Measurements from ENCODE around the gene DOK7.
A peak's percentile ranks its signal among the peaks of the same experiment; 100 is the strongest.

Gene DOK7

GRCh38 chr4:3530663-3531254 is 67.7 kb downstream of the DOK7 start:
- Histone ChIP-seq H3K27ac (ENCODE audit: low read length) (no peak overlapping the region), H3K4me1 (ENCODE audit: low read length) (0 out of 2 replicates have a peak, but pooled peaks cover 4% of the 10 kb centered on the region), H3K9ac (ENCODE audit: low read length) (peak overlapping the region; percentile 72; the same call in 1 of the 2 replicates), H3K4me2 (ENCODE audit: low read depth, low read length) (peak overlapping the region; percentile 98), H3K9me2 (replicated peaks; ENCODE audit: insufficient read depth, low read length) (no peaks in the 10 kb centered on the region), H3K4me3 (ENCODE audit: low read length) (peak overlapping the region; percentile 85), H3K27me3 (replicated peaks; ENCODE audit: insufficient read depth, low read length) (peaks cover 11% of the 10 kb centered on the region), H4K20me1 (ENCODE audit: insufficient read depth, low read length) (no peaks in the 10 kb centered on the region), H3K79me2 (ENCODE audit: low read length) (peaks cover 62% of the 10 kb centered on the region), H3K36me3 (replicated peaks; ENCODE audit: insufficient read depth, low read length) (no peaks in the 10 kb centered on the region), H3F3A (ENCODE audit: insufficient read depth, low read length) (no peaks in the 10 kb centered on the region), H2AFZ (ENCODE audit: low read length) (no peak overlapping the region), H3K9me3 (replicated peaks; ENCODE audit: insufficient read depth, low read length) (no peaks in the 10 kb centered on the region)
- TF ChIP-seq CTCF (IDR thresholded peaks at IDR 0.05; ENCODE audit: low read length) (no peak), EZH2 (optimal IDR thresholded peaks at IDR 0.05; ENCODE audit: low read depth, low read length) (no peak), EZH2phosphoT487 (IDR thresholded peaks at IDR 0.05; ENCODE audit: low read length) (no peak)
- no peak for DNase-seq

GRCh38 chr4:3531318-3531878 is 68.3 kb downstream of the DOK7 start:
- Histone ChIP-seq H3K9me3 (replicated peaks; ENCODE audit: insufficient read depth, low read length) (no peaks in the 10 kb centered on the region), H3K36me3 (replicated peaks; ENCODE audit: insufficient read depth, low read length) (no peaks in the 10 kb centered on the region), H3K4me1 (ENCODE audit: low read length) (0 out of 2 replicates have a peak, but pooled peaks cover 4% of the 10 kb centered on the region), H3K9ac (ENCODE audit: low read length) (peak overlapping the region; percentile 72; the same call in 1 of the 2 replicates), H4K20me1 (ENCODE audit: insufficient read depth, low read length) (no peaks in the 10 kb centered on the region), H3K79me2 (ENCODE audit: low read length) (peaks cover 56% of the 10 kb centered on the region), H3K4me3 (ENCODE audit: low read length) (peak overlapping the region; percentile 85), H3K9me2 (replicated peaks; ENCODE audit: insufficient read depth, low read length) (no peaks in the 10 kb centered on the region), H3F3A (ENCODE audit: insufficient read depth, low read length) (no peaks in the 10 kb centered on the region), H3K27ac (ENCODE audit: low read length) (no peak overlapping the region), H3K4me2 (ENCODE audit: low read depth, low read length) (peak overlapping the region; percentile 98), H2AFZ (ENCODE audit: low read length) (peak overlapping the region; percentile 54; the same call in 1 of the 2 replicates), H3K27me3 (replicated peaks; ENCODE audit: insufficient read depth, low read length) (peaks cover 11% of the 10 kb centered on the region)
- TF ChIP-seq EZH2 (optimal IDR thresholded peaks at IDR 0.05; ENCODE audit: low read depth, low read length) (no peak), EZH2phosphoT487 (IDR thresholded peaks at IDR 0.05; ENCODE audit: low read length) (no peak), CTCF (IDR thresholded peaks at IDR 0.05; ENCODE audit: low read length) (no peak)
- no peak for DNase-seq

GRCh38 chr4:3531879-3532750 is 69.0 kb downstream of the DOK7 start, which contains the start of gene LRPAP1:
Gene LRPAP1 (minus strand): TSS chr4:3532422. CDS start chr4:3532412, 10 bp downstream.
- H3K4me1 ChIP-seq (ENCODE audit: low read length), result 0 out of 2 replicates have a peak, but pooled peaks cover 4% of the 10 kb centered on the region
- peak within 1 kb of the TSS; percentile 85 for H3K4me3 ChIP-seq (ENCODE audit: low read length)
- TF ChIP-seq EZH2phosphoT487 (IDR thresholded peaks at IDR 0.05; ENCODE audit: low read length), result no peak
- TF ChIP-seq CTCF (IDR thresholded peaks at IDR 0.05; ENCODE audit: low read length), result no peak
- no peak for TF ChIP-seq EZH2 (optimal IDR thresholded peaks at IDR 0.05; ENCODE audit: low read depth, low read length)
- H3K36me3 ChIP-seq (replicated peaks; ENCODE audit: insufficient read depth, low read length), result no peaks in the 10 kb centered on the region
- peak; percentile 91 for DNase-seq
- peaks cover 49% of the 10 kb centered on the region for H3K79me2 ChIP-seq (ENCODE audit: low read length)
- H3K27me3 ChIP-seq (replicated peaks; ENCODE audit: insufficient read depth, low read length), result peaks cover 11% of the 10 kb centered on the region
- no peaks in the 10 kb centered on the region for H3K9me2 ChIP-seq (replicated peaks; ENCODE audit: insufficient read depth, low read length)
- H3K9me3 ChIP-seq (replicated peaks; ENCODE audit: insufficient read depth, low read length), result no peaks in the 10 kb centered on the region
- H3K9ac ChIP-seq (ENCODE audit: low read length), result peak within 1 kb of the TSS; percentile 72
- no peaks in the 10 kb centered on the region for H3F3A ChIP-seq (ENCODE audit: insufficient read depth, low read length)
- H2AFZ ChIP-seq (ENCODE audit: low read length), result peak within 1 kb of the TSS; percentile 59
- no peak within 1 kb of the TSS for H3K27ac ChIP-seq (ENCODE audit: low read length)
- H3K4me2 ChIP-seq (ENCODE audit: low read depth, low read length), result peak within 1 kb of the TSS; percentile 98
- H4K20me1 ChIP-seq (ENCODE audit: insufficient read depth, low read length), result no peaks in the 10 kb centered on the region

Data from MM.1S (cell line).